ENCODE measurements around the gene BACH2. TPM values are rescaled to one million over a fixed set of nuclear protein-coding genes. Genes with fewer than 3 reads are reported as not detected.

BACH2 gene
- total and polyA plus RNA-seq, 2 experiments from 2014 or later: 1.6 to 5.7 TPM

DNA sequence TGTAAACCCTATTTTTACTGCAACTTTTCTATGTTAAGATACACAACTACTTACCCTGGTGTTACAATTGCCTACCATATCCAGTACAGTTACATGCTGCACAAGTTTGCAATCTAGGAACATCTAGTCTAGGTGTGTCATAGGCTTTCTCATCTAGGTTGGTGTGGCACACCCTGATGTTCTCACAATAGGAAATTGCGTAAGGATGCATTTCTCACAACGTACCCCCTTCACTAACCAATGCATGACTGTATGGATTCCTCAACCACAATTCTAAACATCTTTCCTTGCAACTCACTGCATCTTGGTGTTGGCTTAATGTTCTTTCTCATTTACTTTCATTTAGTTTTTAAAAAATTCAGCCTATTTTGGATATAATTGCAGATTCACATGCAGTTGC, 370.8 kb downstream of the BACH2 start:
- H3K4me3 Mint-ChIP-seq: no peak overlapping the region
- no peak for TF ChIP-seq POLR2AphosphoS5 (IDR thresholded peaks at IDR 0.05; ENCODE audit: low read depth)
- TF ChIP-seq, protein P1, sequence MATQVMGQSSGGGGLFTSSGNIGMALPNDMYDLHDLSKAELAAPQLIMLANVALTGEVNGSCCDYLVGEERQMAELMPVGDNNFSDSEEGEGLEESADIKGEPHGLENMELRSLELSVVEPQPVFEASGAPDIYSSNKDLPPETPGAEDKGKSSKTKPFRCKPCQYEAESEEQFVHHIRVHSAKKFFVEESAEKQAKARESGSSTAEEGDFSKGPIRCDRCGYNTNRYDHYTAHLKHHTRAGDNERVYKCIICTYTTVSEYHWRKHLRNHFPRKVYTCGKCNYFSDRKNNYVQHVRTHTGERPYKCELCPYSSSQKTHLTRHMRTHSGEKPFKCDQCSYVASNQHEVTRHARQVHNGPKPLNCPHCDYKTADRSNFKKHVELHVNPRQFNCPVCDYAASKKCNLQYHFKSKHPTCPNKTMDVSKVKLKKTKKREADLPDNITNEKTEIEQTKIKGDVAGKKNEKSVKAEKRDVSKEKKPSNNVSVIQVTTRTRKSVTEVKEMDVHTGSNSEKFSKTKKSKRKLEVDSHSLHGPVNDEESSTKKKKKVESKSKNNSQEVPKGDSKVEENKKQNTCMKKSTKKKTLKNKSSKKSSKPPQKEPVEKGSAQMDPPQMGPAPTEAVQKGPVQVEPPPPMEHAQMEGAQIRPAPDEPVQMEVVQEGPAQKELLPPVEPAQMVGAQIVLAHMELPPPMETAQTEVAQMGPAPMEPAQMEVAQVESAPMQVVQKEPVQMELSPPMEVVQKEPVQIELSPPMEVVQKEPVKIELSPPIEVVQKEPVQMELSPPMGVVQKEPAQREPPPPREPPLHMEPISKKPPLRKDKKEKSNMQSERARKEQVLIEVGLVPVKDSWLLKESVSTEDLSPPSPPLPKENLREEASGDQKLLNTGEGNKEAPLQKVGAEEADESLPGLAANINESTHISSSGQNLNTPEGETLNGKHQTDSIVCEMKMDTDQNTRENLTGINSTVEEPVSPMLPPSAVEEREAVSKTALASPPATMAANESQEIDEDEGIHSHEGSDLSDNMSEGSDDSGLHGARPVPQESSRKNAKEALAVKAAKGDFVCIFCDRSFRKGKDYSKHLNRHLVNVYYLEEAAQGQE (IDR thresholded peaks at IDR 0.05; ENCODE audit: unreplicated experiment): no peak
- no peak for TF ChIP-seq EZH2phosphoT487 (IDR thresholded peaks at IDR 0.05; ENCODE audit: unreplicated experiment)
- TF ChIP-seq CREB1 (CRISPR knock-in tag; IDR thresholded peaks at IDR 0.05; ENCODE audit: low read depth): no peak
- no peak for TF ChIP-seq NANOG (IDR thresholded peaks at IDR 0.05; ENCODE audit: borderline replicate concordance)
- no peak for TF ChIP-seq STAT1 (IDR thresholded peaks at IDR 0.05; ENCODE audit: unreplicated experiment)
- TF ChIP-seq EZH2 (IDR thresholded peaks at IDR 0.05; ENCODE audit: low read depth, unreplicated experiment): no peak
- TF ChIP-seq ZNF331 (CRISPR knock-in tag; IDR thresholded peaks at IDR 0.05; ENCODE audit: low read depth): no peak
- TF ChIP-seq, protein P2, sequence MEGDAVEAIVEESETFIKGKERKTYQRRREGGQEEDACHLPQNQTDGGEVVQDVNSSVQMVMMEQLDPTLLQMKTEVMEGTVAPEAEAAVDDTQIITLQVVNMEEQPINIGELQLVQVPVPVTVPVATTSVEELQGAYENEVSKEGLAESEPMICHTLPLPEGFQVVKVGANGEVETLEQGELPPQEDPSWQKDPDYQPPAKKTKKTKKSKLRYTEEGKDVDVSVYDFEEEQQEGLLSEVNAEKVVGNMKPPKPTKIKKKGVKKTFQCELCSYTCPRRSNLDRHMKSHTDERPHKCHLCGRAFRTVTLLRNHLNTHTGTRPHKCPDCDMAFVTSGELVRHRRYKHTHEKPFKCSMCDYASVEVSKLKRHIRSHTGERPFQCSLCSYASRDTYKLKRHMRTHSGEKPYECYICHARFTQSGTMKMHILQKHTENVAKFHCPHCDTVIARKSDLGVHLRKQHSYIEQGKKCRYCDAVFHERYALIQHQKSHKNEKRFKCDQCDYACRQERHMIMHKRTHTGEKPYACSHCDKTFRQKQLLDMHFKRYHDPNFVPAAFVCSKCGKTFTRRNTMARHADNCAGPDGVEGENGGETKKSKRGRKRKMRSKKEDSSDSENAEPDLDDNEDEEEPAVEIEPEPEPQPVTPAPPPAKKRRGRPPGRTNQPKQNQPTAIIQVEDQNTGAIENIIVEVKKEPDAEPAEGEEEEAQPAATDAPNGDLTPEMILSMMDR (conservative IDR thresholded peaks at IDR 0.05; ENCODE audit: low read depth in 2 of 2): no peak
- no peak for TF ChIP-seq JUNB (IDR thresholded peaks at IDR 0.05; ENCODE audit: unreplicated experiment)
- TF ChIP-seq, protein P3, sequence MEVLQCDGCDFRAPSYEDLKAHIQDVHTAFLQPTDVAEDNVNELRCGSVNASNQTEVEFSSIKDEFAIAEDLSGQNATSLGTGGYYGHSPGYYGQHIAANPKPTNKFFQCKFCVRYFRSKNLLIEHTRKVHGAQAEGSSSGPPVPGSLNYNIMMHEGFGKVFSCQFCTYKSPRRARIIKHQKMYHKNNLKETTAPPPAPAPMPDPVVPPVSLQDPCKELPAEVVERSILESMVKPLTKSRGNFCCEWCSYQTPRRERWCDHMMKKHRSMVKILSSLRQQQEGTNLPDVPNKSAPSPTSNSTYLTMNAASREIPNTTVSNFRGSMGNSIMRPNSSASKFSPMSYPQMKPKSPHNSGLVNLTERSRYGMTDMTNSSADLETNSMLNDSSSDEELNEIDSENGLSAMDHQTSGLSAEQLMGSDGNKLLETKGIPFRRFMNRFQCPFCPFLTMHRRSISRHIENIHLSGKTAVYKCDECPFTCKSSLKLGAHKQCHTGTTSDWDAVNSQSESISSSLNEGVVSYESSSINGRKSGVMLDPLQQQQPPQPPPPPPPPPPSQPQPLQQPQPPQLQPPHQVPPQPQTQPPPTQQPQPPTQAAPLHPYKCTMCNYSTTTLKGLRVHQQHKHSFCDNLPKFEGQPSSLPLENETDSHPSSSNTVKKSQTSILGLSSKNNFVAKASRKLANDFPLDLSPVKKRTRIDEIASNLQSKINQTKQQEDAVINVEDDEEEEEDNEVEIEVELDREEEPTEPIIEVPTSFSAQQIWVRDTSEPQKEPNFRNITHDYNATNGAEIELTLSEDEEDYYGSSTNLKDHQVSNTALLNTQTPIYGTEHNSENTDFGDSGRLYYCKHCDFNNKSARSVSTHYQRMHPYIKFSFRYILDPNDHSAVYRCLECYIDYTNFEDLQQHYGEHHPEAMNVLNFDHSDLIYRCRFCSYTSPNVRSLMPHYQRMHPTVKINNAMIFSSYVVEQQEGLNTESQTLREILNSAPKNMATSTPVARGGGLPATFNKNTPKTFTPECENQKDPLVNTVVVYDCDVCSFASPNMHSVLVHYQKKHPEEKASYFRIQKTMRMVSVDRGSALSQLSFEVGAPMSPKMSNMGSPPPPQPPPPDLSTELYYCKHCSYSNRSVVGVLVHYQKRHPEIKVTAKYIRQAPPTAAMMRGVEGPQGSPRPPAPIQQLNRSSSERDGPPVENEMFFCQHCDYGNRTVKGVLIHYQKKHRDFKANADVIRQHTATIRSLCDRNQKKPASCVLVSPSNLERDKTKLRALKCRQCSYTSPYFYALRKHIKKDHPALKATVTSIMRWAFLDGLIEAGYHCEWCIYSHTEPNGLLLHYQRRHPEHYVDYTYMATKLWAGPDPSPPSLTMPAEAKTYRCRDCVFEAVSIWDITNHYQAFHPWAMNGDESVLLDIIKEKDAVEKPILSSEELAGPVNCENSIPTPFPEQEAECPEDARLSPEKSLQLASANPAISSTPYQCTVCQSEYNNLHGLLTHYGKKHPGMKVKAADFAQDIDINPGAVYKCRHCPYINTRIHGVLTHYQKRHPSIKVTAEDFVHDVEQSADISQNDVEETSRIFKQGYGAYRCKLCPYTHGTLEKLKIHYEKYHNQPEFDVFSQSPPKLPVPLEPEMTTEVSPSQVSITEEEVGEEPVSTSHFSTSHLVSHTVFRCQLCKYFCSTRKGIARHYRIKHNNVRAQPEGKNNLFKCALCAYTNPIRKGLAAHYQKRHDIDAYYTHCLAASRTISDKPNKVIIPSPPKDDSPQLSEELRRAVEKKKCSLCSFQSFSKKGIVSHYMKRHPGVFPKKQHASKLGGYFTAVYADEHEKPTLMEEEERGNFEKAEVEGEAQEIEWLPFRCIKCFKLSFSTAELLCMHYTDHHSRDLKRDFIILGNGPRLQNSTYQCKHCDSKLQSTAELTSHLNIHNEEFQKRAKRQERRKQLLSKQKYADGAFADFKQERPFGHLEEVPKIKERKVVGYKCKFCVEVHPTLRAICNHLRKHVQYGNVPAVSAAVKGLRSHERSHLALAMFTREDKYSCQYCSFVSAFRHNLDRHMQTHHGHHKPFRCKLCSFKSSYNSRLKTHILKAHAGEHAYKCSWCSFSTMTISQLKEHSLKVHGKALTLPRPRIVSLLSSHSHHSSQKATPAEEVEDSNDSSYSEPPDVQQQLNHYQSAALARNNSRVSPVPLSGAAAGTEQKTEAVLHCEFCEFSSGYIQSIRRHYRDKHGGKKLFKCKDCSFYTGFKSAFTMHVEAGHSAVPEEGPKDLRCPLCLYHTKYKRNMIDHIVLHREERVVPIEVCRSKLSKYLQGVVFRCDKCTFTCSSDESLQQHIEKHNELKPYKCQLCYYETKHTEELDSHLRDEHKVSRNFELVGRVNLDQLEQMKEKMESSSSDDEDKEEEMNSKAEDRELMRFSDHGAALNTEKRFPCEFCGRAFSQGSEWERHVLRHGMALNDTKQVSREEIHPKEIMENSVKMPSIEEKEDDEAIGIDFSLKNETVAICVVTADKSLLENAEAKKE (CRISPR knock-in tag; IDR thresholded peaks at IDR 0.05): no peak
- TF ChIP-seq ZNF114 (CRISPR knock-in tag; IDR thresholded peaks at IDR 0.05): no peak
- TF ChIP-seq, protein P4, sequence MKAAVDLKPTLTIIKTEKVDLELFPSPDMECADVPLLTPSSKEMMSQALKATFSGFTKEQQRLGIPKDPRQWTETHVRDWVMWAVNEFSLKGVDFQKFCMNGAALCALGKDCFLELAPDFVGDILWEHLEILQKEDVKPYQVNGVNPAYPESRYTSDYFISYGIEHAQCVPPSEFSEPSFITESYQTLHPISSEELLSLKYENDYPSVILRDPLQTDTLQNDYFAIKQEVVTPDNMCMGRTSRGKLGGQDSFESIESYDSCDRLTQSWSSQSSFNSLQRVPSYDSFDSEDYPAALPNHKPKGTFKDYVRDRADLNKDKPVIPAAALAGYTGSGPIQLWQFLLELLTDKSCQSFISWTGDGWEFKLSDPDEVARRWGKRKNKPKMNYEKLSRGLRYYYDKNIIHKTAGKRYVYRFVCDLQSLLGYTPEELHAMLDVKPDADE (IDR thresholded peaks at IDR 0.05): no peak
- no peaks in the 10 kb centered on the region for H3K27me3 ChIP-seq (ENCODE audit: insufficient read depth)
- H2AFZ ChIP-seq: no peak overlapping the region
- no peak overlapping the region for H3K4me3 ChIP-seq
- no peaks in the 10 kb centered on the region for H3K79me2 ChIP-seq (replicated peaks; ENCODE audit: insufficient read depth)
- 0 out of 2 replicates have a peak, but pooled peaks cover 5% of the 10 kb centered on the region for H3K4me1 ChIP-seq (ENCODE audit: insufficient read depth)
- DNase-seq (ENCODE audit: low spot score): no peak
- H3K9me3 Mint-ChIP-seq: no peaks in the 10 kb centered on the region
- no peaks in the 10 kb centered on the region for H3F3A ChIP-seq (replicated peaks; ENCODE audit: low read depth)
- H3K27ac ChIP-seq (ENCODE audit: low read depth): no peak overlapping the region
- H3K27ac Mint-ChIP-seq: no peak overlapping the region
- H3K4me1 Mint-ChIP-seq: peaks cover 8% of the 10 kb centered on the region
- ATAC-seq: no peak
- no peaks in the 10 kb centered on the region; the same call in 1 of the 2 replicates for H3K9me2 ChIP-seq (ENCODE audit: insufficient read depth)
- peaks cover 6% of the 10 kb centered on the region for H3K27me3 Mint-ChIP-seq (ENCODE audit: insufficient read depth, low read depth, poor library complexity)
- no peaks in the 10 kb centered on the region for H4K20me1 ChIP-seq (replicated peaks; ENCODE audit: insufficient read depth)
- H3K36me3 ChIP-seq (ENCODE audit: insufficient read depth): no peaks in the 10 kb centered on the region
- H3K36me3 Mint-ChIP-seq (ENCODE audit: low read depth): no peaks in the 10 kb centered on the region
- H3K4me2 ChIP-seq: no peak overlapping the region

Data from GM23338 (cell line).